GM19468 (cell line): ENCODE measurements around the gene POMT1.
"Not testable (repeated sequence)": the region's sequence is repeated elsewhere in the genome, so short reads cannot be mapped to it uniquely, and the experiment has no call there.

Experiments used
- ATAC-seq: cut with Tn5 transposase; IDR thresholded peaks from one replicate; pipeline ENCODE4 v1.9.1; 2021; ENCODE audit warnings: mild to moderate bottlenecking, moderate library complexity, moderate number of reproducible peaks; ENCODE audit not compliant: unreplicated experiment; ENCODE audit errors: extremely low read depth

POMT1 gene

GRCh38 chr9:131546336-131547084 lies 43.8 kb downstream of the POMT1 start:
- ATAC-seq: no peak

GRCh38 chr9:131549186-131549585 lies 46.5 kb downstream of the POMT1 start:
- ATAC-seq: not testable (repeated sequence)

GRCh38 chr9:131550465-131550864 lies 47.7 kb downstream of the POMT1 start:
- ATAC-seq: not testable (repeated sequence)

GRCh38 chr9:131552030-131552429 lies 49.3 kb downstream of the POMT1 start:
- ATAC-seq: no peak

- no peak for ATAC-seq
These were observed 51.5 kb downstream of the POMT1 start for GRCh38 chr9:131554087-131554842.

- no peak for ATAC-seq
These were observed 52.2 kb downstream of the POMT1 start for GRCh38 chr9:131554843-131555351.

- no peak for ATAC-seq
These were observed 53.3 kb downstream of the POMT1 start for GRCh38 chr9:131555841-131556673.

- no peak for ATAC-seq
These were observed 55.3 kb downstream of the POMT1 start for GRCh38 chr9:131557855-131558548.

- no peak for ATAC-seq
These were observed 56.8 kb downstream of the POMT1 start for GRCh38 chr9:131559421-131560000.

- ATAC-seq: no peak
These were observed 59.6 kb downstream of the POMT1 start for GRCh38 chr9:131562032-131562959.

GRCh38 chr9:131565369-131565768 lies 62.7 kb downstream of the POMT1 start:
- ATAC-seq: no peak

GRCh38 chr9:131566158-131566557 lies 63.4 kb downstream of the POMT1 start:
- ATAC-seq: no peak

- no peak for ATAC-seq
These were observed 65.2 kb downstream of the POMT1 start for GRCh38 chr9:131567910-131568309.
